ENCODE results near the gene HEPACAM2.

DNA sequence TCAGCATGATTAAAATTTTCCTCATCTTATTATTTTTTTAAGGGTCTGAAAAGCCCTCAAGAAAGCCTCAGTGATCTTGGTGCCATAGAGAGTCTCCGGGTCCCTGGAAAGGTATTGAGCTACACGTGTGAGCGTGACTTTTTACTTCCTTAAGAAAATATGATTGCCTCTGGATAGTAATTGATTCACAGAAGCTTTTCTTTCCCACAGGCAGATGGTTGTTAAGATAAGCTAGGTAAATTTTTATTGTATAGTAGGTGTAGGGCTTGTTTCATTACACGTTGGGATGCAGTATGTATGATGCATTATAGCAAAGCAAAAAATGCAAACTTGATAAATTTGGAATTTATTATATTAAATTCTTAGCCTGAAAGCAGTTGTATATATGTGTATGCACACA, 13.6 kb upstream of the HEPACAM2 start:
- TF ChIP-seq, protein P1, sequence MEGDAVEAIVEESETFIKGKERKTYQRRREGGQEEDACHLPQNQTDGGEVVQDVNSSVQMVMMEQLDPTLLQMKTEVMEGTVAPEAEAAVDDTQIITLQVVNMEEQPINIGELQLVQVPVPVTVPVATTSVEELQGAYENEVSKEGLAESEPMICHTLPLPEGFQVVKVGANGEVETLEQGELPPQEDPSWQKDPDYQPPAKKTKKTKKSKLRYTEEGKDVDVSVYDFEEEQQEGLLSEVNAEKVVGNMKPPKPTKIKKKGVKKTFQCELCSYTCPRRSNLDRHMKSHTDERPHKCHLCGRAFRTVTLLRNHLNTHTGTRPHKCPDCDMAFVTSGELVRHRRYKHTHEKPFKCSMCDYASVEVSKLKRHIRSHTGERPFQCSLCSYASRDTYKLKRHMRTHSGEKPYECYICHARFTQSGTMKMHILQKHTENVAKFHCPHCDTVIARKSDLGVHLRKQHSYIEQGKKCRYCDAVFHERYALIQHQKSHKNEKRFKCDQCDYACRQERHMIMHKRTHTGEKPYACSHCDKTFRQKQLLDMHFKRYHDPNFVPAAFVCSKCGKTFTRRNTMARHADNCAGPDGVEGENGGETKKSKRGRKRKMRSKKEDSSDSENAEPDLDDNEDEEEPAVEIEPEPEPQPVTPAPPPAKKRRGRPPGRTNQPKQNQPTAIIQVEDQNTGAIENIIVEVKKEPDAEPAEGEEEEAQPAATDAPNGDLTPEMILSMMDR (IDR thresholded peaks at IDR 0.05) = no peak
- TF ChIP-seq POLR2AphosphoS5 (IDR thresholded peaks at IDR 0.05) = no peak

Measured in prostate gland (tissue), 2 donors.